ENCODE data around the gene ZRSR2. TPM values are rescaled to one million over a fixed set of nuclear protein-coding genes. Genes with fewer than 3 reads are reported as not detected.

Gene ZRSR2
- polyA plus RNA-seq, 6 donors from 2014 or later: 15.8 to 39.2 (median 21.7) TPM

- H3K27me3 Mint-ChIP-seq: no peaks in the 10 kb centered on the region
- H3K36me3 Mint-ChIP-seq: peaks cover 7 to 12% of the 10 kb centered on the region in 2 donors
- DNase-seq (peak; percentile 25), ATAC-seq (ENCODE audit: low read depth in 2 of 2) (peak; percentile 53 to 56)
- H3K9me3 Mint-ChIP-seq: no peaks in the 10 kb centered on the region
- no peak overlapping the region for H3K4me3 Mint-ChIP-seq
- peak overlapping the region in 5 of 6 donors; percentile 29 to 76 (median 52) for H3K27ac Mint-ChIP-seq
- peaks cover 4 to 13% (median 11%) of the 10 kb centered on the region in 3 donors for H3K4me1 Mint-ChIP-seq
Measured at GRCh38 chrX:15761564-15762191, 28.6 kb upstream of the ZRSR2 start.

GRCh38 chrX:15769300-15769954, 20.9 kb upstream of the ZRSR2 start:
- H3K4me1 Mint-ChIP-seq: peaks cover 0 to 3% (median 0%) of the 10 kb centered on the region in 3 donors
- H3K27ac Mint-ChIP-seq: peak overlapping the region in 3 of 6 donors; percentile 2 to 56 (median 35)
- no peak for ATAC-seq (ENCODE audit: low read depth in 2 of 2)
- no peaks in the 10 kb centered on the region for H3K27me3 Mint-ChIP-seq
- H3K4me3 Mint-ChIP-seq: no peak overlapping the region
- DNase-seq: no peak
- H3K9me3 Mint-ChIP-seq: no peaks in the 10 kb centered on the region
- peaks cover 37 to 41% of the 10 kb centered on the region in 2 donors for H3K36me3 Mint-ChIP-seq

- no peaks in the 10 kb centered on the region for H3K27me3 Mint-ChIP-seq
- peaks cover 7 to 12% of the 10 kb centered on the region in 2 donors for H3K36me3 Mint-ChIP-seq
- H3K4me3 Mint-ChIP-seq: peak overlapping the region; percentile 68 to 92 (median 86)
- no peaks in the 10 kb centered on the region for H3K9me3 Mint-ChIP-seq
- ATAC-seq (ENCODE audit: low read depth in 2 of 2) (peak; percentile 68 to 71), DNase-seq (peak; percentile 25)
- peak overlapping the region; percentile 84 to 96 (median 90) for H3K27ac Mint-ChIP-seq
- H3K4me1 Mint-ChIP-seq: peaks cover 5 to 21% (median 6%) of the 10 kb centered on the region in 3 donors
Measured at GRCh38 chrX:15781961-15782699, 8.2 kb upstream of the ZRSR2 start.

- no peaks in the 10 kb centered on the region for H3K27me3 Mint-ChIP-seq
- no peaks in the 10 kb centered on the region for H3K9me3 Mint-ChIP-seq
- ATAC-seq (ENCODE audit: low read depth in 2 of 2): no peak
- DNase-seq: no peak
- H3K27ac Mint-ChIP-seq: peak overlapping the region in 3 of 6 donors; percentile 15 to 55 (median 16)
- peaks cover 7 to 12% of the 10 kb centered on the region in 2 donors for H3K36me3 Mint-ChIP-seq
- H3K4me1 Mint-ChIP-seq: peaks cover 5 to 21% (median 6%) of the 10 kb centered on the region in 3 donors
- no peak overlapping the region for H3K4me3 Mint-ChIP-seq
Measured at GRCh38 chrX:15785176-15785750, 5.0 kb upstream of the ZRSR2 start.

- H3K27ac Mint-ChIP-seq: peak overlapping the region in 2 of 6 donors; percentile 15 to 78
Measured at GRCh38 chrX:15786915-15787314, 3.4 kb upstream of the ZRSR2 start.

GRCh38 chrX:15790769-15791290, 546 bp downstream of the ZRSR2 start:
- DNase-seq: no peak
- H3K27ac Mint-ChIP-seq: no peak overlapping the region

More at GRCh38 chrX:15786915-15787314, 3.4 kb upstream of the ZRSR2 start:
- Mint-ChIP-seq H3K9me3 (no peaks in the 10 kb centered on the region), H3K27me3 (no peaks in the 10 kb centered on the region), H3K4me3 (peak overlapping the region in 1 of 8 donors; percentile 36), H3K36me3 (peaks cover 7 to 9% of the 10 kb centered on the region in 2 donors), H3K4me1 (peaks cover 5 to 13% (median 6%) of the 10 kb centered on the region in 3 donors)
- DNase-seq (no peak), ATAC-seq (ENCODE audit: low read depth in 2 of 2) (no peak)

GRCh38 chrX:15797707-15798106, 7.4 kb downstream of the ZRSR2 start:
- Mint-ChIP-seq H3K36me3 (peaks cover 0 to 20% of the 10 kb centered on the region in 2 donors), H3K4me3 (no peak overlapping the region), H3K27ac (peak overlapping the region in 1 of 6 donors; percentile 41), H3K9me3 (no peaks in the 10 kb centered on the region), H3K27me3 (no peaks in the 10 kb centered on the region), H3K4me1 (peaks cover 7 to 48% (median 27%) of the 10 kb centered on the region in 3 donors)
- DNase-seq: no peak
- no peak for ATAC-seq (ENCODE audit: low read depth in 2 of 2)

More at GRCh38 chrX:15790769-15791290, 546 bp downstream of the ZRSR2 start:
- Mint-ChIP-seq H3K4me3 (no peak overlapping the region), H3K27me3 (no peaks in the 10 kb centered on the region), H3K9me3 (no peaks in the 10 kb centered on the region), H3K4me1 (peaks cover 7 to 27% (median 20%) of the 10 kb centered on the region in 3 donors), H3K36me3 (peaks cover 0 to 6% of the 10 kb centered on the region in 2 donors)
- peak; percentile 38 to 46 for ATAC-seq (ENCODE audit: low read depth in 2 of 2)

- Mint-ChIP-seq H3K4me1 (peaks cover 10 to 22% (median 19%) of the 10 kb centered on the region in 3 donors), H3K36me3 (peaks cover 14 to 30% of the 10 kb centered on the region in 2 donors), H3K27ac (peak overlapping the region in 2 of 6 donors; percentile 32 to 38), H3K27me3 (no peaks in the 10 kb centered on the region), H3K9me3 (no peaks in the 10 kb centered on the region), H3K4me3 (peak overlapping the region in 1 of 8 donors; percentile 3)
- no peak for DNase-seq
- peak; percentile 25 to 35 for ATAC-seq (ENCODE audit: low read depth in 2 of 2)
Measured at GRCh38 chrX:15804563-15804962, 14.3 kb downstream of the ZRSR2 start.

- H3K4me1 Mint-ChIP-seq: peaks cover 7 to 19% (median 16%) of the 10 kb centered on the region in 3 donors
- H3K36me3 Mint-ChIP-seq: peaks cover 31 to 50% of the 10 kb centered on the region in 2 donors
- H3K27me3 Mint-ChIP-seq: no peaks in the 10 kb centered on the region
- H3K9me3 Mint-ChIP-seq: no peaks in the 10 kb centered on the region
- no peak overlapping the region for H3K4me3 Mint-ChIP-seq
- no peak for DNase-seq
- ATAC-seq (ENCODE audit: low read depth in 2 of 2): no peak
- H3K27ac Mint-ChIP-seq: no peak overlapping the region
Measured at GRCh38 chrX:15808254-15808653, 18.0 kb downstream of the ZRSR2 start.

- Mint-ChIP-seq H3K9me3 (no peaks in the 10 kb centered on the region), H3K27ac (no peak overlapping the region), H3K27me3 (no peaks in the 10 kb centered on the region), H3K4me3 (no peak overlapping the region), H3K4me1 (peaks cover 0 to 7% (median 1%) of the 10 kb centered on the region in 3 donors), H3K36me3 (peaks cover 41 to 49% of the 10 kb centered on the region in 2 donors)
- no peak for ATAC-seq (ENCODE audit: low read depth in 2 of 2)
- no peak for DNase-seq
Measured at GRCh38 chrX:15812192-15812938, 22.1 kb downstream of the ZRSR2 start.

GRCh38 chrX:15813416-15813815, 23.1 kb downstream of the ZRSR2 start:
- peaks cover 41 to 49% of the 10 kb centered on the region in 2 donors for H3K36me3 Mint-ChIP-seq
- H3K4me3 Mint-ChIP-seq: no peak overlapping the region
- no peaks in the 10 kb centered on the region for H3K27me3 Mint-ChIP-seq
- H3K4me1 Mint-ChIP-seq: peaks cover 0 to 7% (median 1%) of the 10 kb centered on the region in 3 donors
- DNase-seq: no peak
- no peak overlapping the region for H3K27ac Mint-ChIP-seq
- no peak for ATAC-seq (ENCODE audit: low read depth in 2 of 2)
- no peaks in the 10 kb centered on the region for H3K9me3 Mint-ChIP-seq

GRCh38 chrX:15814771-15815365, 24.6 kb downstream of the ZRSR2 start:
- H3K4me1 Mint-ChIP-seq: peaks cover 0 to 7% (median 1%) of the 10 kb centered on the region in 3 donors
- peak overlapping the region in 1 of 6 donors; percentile 24 for H3K27ac Mint-ChIP-seq
- DNase-seq (no peak), ATAC-seq (ENCODE audit: low read depth in 2 of 2) (no peak)
- H3K4me3 Mint-ChIP-seq: no peak overlapping the region
- no peaks in the 10 kb centered on the region for H3K27me3 Mint-ChIP-seq
- H3K9me3 Mint-ChIP-seq: no peaks in the 10 kb centered on the region
- peaks cover 35 to 44% of the 10 kb centered on the region in 2 donors for H3K36me3 Mint-ChIP-seq

Data from naive B cell (primary cell).